Cardiac muscle cell (in vitro differentiated cells and primary cell): ENCODE results near the gene SSR2. TPM values are rescaled to one million over a fixed set of nuclear protein-coding genes. Genes with fewer than 3 reads are reported as not detected.
A peak's percentile ranks its signal among the peaks of the same experiment; 100 is the strongest.

Experiments used
- DNase-seq, 2 donors: peaks; one replicate each; pipeline versions ENCODE4 v3.0.0 to v3.0.0-alpha.2; 2010 to 2017; ENCODE audit warnings: low read depth in 1 of 2, low spot score in 1 of 2
- H3K27ac ChIP-seq: fragments of 200-600 bp; sonication (generic); 2 replicates; pipeline ENCODE4 v1.5.1; 2016
- H3K27me3 ChIP-seq: fragments of 200-600 bp; sonication (generic); 2 replicates; pipeline ENCODE4 v1.6.0; 2016; ENCODE audit warnings: control low read depth
- H3K36me3 ChIP-seq: fragments of 200-600 bp; sonication (generic); 2 replicates; pipeline ENCODE4 v1.5.1; 2016; ENCODE audit warnings: control low read depth
- H3K4me1 ChIP-seq: fragments of 200-600 bp; sonication (generic); 2 replicates; pipeline ENCODE4 v1.8.1; 2017; ENCODE audit warnings: low read depth, mild to moderate bottlenecking, mixed run types
- H3K4me3 ChIP-seq: fragments of 200-600 bp; sonication (generic); 2 replicates; pipeline ENCODE4 v1.5.1; 2016; ENCODE audit warnings: mild to moderate bottlenecking
- H3K9me3 ChIP-seq: fragments of 200-600 bp; sonication (generic); 2 replicates; pipeline ENCODE4 v1.5.1; 2017; ENCODE audit warnings: low read depth, mild to moderate bottlenecking, control low read depth
- CTCF ChIP-seq: IDR thresholded peaks from 2 replicates; pipeline ENCODE4 v1.5.1; 2012; ENCODE audit warnings: low read depth, mild to moderate bottlenecking, low read length
- polyA plus RNA-seq: library from polyadenylated mRNA; unstranded; fragments of >200 nt; fragmentation: Nextera tagmentation; extraction: Ambion mirVana; gene quantifications from 2 replicates; pipeline ENCODE4 v1.2.1, GENCODE V29; 2016
- total RNA-seq: library from RNA; depleted of rRNA; stranded (reverse); fragments of >200 nt; gene quantifications from 2 replicates; pipeline ENCODE4 v1.2.3, GENCODE V29; 2016

Gene SSR2
- total and polyA plus RNA-seq, 2 experiments from 2014 or later = 119 to 188 TPM

- no peaks in the 10 kb centered on the region for H3K27me3 ChIP-seq
- H3K9me3 ChIP-seq = no peaks in the 10 kb centered on the region
- no peak for TF ChIP-seq CTCF
- H3K4me3 ChIP-seq = no peak overlapping the region
- DNase-seq = no peak
- H3K27ac ChIP-seq = no peak overlapping the region
- peaks cover 9% of the 10 kb centered on the region for H3K36me3 ChIP-seq
- H3K4me1 ChIP-seq = peaks cover 9% of the 10 kb centered on the region
These were observed 1.2 kb upstream of the SSR2 start for GRCh38 chr1:156021954-156022353.

GRCh38 chr1:156021093-156021428, 310 bp upstream of the SSR2 start:
- no peak for DNase-seq
- H3K27me3 ChIP-seq = no peaks in the 10 kb centered on the region
- no peak overlapping the region for H3K27ac ChIP-seq
- H3K36me3 ChIP-seq = peaks cover 9% of the 10 kb centered on the region
- H3K4me3 ChIP-seq = peak overlapping the region; percentile 80
- no peaks in the 10 kb centered on the region for H3K9me3 ChIP-seq
- TF ChIP-seq CTCF = no peak
- peaks cover 9% of the 10 kb centered on the region for H3K4me1 ChIP-seq

DNA sequence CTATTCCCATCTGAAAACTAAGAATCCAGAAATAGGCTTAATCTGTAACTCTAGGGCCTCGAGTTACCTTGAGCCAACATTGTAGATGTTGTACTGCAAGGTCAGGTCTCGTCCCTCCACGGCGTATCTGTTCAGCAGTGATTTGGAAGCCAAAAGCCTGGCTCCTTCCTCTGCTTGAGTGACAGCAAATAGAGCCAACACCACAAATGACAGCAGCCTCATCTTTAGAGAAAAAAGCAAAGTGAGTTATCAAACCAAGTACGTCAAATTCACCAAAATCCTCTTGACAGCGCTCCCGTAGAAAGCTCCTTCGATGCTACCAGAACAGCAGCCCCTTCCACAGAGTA, 832 bp downstream of the SSR2 start:
- Histone ChIP-seq H3K9me3 (no peaks in the 10 kb centered on the region), H3K27me3 (no peaks in the 10 kb centered on the region), H3K27ac (peak overlapping the region; percentile 58), H3K4me3 (peak overlapping the region; percentile 80), H3K4me1 (peaks cover 9% of the 10 kb centered on the region), H3K36me3 (peaks cover 12% of the 10 kb centered on the region)
- TF ChIP-seq CTCF = no peak
- DNase-seq = no peak

DNA sequence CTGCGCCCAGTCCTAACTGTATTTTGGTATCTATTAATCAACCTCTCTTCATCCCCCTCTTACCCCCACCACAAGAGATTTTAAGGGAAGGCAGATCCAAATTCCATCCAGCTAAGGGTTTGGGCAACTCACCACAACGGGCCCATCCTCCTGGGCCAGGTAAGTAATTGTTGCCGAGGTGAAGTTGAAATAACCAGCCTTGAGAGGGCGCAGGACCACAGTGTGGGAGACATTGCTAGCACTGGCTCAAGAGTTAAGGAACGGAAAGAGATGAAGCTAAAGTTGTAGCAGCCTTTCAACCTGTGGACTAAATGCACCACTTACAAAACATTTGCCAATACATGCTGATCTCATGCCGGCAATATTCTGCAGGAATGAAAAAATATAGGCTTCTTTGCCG, 5.9 kb downstream of the SSR2 start:
- H3K36me3 ChIP-seq = peaks cover 38% of the 10 kb centered on the region
- DNase-seq = no peak

DNA sequence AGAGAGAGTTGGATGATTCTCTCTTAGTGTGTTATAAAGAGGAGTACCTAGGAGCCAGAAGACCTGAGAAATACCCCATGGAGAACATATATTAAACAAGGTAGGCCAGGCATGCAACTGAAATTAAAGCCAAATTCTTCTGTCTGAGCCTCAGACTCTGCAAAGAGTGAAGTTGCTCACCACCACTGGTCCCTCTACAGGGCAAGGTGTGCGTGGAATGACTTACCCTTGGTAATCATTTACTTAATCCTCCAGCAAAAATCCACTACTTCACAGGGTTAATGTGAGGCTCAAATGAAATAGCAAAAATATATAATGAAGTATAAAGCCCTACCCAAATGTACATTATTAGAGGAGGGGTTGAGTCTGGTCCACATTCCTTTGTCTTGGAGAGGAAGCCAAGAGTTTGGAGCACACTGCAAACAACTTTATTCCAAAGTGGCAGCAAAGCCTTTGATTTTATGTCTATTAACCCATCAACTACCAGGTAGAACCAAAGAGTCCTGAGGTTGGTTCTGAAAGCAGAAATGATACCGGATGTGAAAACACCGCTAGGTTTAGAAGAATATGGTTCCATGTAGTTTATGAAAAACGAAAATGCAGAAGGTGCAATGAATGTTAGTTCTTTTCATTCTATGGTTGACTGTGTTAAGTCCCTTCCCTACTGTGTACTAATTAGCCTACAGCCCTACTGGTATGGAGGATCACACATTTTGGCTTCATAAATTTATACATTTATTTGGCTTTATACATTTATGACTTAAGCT, 8.5 kb downstream of the SSR2 start:
- no peak for TF ChIP-seq CTCF
- DNase-seq = no peak
- no peak overlapping the region for H3K4me3 ChIP-seq
- H3K27me3 ChIP-seq = no peaks in the 10 kb centered on the region
- H3K9me3 ChIP-seq = no peaks in the 10 kb centered on the region
- H3K4me1 ChIP-seq = no peaks in the 10 kb centered on the region
- no peak overlapping the region for H3K27ac ChIP-seq
- peaks cover 37% of the 10 kb centered on the region for H3K36me3 ChIP-seq

More for the DNA sequence above, 5.9 kb downstream of the SSR2 start:
- Histone ChIP-seq H3K4me1 (peaks cover 1% of the 10 kb centered on the region), H3K9me3 (no peaks in the 10 kb centered on the region), H3K27ac (no peak overlapping the region), H3K4me3 (no peak overlapping the region), H3K27me3 (no peaks in the 10 kb centered on the region)
- TF ChIP-seq CTCF = no peak
